Erythroblast (primary cell): ENCODE data around the gene APBB2.

Source experiments
- DNase-seq, 2 experiments: peaks; one replicate each; lab custom pipeline; 2025; lab: John Stamatoyannopoulos, UW
- GATA1 ChIP-seq: IDR thresholded peaks from 2 replicates; pipeline ENCODE4 v1.6.1; 2011; ENCODE audit warnings: low read depth, mild to moderate bottlenecking, control low read depth, low read length, moderate library complexity
- POLR2A ChIP-seq: IDR thresholded peaks from 2 replicates; pipeline ENCODE4 v1.6.1; 2011; ENCODE audit warnings: mild to moderate bottlenecking, low read length

The APBB2 gene

DNA sequence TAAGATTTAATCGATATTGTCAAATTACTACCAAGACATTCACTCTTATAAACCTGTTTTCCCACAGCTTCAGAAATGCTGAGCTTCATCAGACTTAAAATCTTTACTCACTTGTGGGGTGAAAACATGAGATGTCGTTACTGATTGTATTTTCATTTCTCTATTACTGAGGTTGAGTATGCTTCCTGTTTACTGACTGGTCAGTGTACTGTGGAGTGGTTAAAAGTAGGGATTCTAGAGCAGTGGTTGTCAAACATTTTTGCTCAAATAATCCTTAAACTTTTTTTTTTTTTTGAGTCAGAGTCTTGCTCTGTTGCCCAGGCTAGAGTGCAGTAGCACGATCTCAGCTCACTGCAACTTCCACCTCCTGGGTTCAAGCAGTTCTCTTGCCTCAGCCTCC is 414.3 kb downstream of the APBB2 start:
- TF ChIP-seq POLR2A (no peak), GATA1 (no peak)
- DNase-seq: no peak

DNA sequence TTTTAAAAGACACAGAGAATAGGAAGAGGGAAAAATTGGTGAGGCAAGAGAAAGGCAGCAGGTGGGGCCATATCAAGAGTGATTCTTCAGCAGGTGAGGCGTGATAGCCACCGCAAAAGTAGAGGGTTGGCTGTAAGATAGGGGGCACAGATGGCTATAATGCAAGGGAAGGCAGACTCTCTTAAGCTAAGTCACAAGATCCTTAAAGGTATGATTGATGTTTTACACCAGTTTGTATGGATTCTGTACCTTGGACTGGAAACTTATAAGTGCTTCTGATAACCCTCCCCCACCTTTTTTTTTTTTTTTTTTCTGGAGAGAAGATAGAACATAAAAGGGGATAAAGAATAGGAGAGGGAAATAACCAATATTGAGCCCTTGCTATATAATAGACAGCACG is 424.6 kb downstream of the APBB2 start:
- DNase-seq: no peak

DNA sequence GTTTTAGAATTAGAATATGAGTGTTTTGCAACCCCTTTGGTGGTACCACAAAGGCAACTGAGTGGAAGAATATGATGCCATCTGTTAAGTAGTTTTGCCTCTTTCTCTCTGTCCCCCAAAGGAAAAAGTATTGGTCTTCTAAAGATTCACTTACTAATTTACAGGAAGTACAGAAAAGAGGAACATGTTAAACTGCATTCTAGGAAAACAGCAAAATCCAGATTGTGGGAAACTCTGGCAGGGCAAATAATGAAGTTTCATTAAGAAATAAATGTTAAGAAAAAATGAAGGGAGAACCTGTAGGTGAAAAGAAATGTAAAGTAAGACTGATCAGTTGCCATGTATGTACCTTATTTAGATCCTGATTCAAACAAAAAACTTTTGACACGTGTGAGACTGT is 425.3 kb downstream of the APBB2 start:
- no peak for DNase-seq
- no peak for TF ChIP-seq GATA1
- no peak for TF ChIP-seq POLR2A

More for the DNA sequence above, 424.6 kb downstream of the APBB2 start:
- no peak for TF ChIP-seq POLR2A
- TF ChIP-seq GATA1: no peak

DNA sequence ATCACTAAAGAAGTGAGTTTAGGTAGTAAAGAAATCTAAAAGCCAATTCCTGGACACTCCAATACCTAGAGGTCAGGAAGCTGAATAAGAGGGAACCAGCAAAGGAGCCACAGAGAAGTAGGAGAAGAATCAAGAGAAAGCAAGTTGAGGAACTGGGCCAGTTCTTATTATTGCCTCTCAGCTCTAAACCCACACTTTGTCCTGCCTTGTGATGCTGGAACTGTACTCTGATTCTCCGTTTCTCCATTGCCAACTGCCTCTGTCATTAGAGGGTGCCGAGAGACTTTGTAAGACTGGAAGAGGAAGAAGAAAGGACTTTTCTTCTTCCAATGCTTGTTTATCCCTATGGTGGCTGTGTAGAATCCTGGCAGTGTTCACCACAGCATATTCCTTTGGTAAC is 426.0 kb downstream of the APBB2 start:
- no peak for DNase-seq
- TF ChIP-seq GATA1 (no peak), POLR2A (no peak)

DNA sequence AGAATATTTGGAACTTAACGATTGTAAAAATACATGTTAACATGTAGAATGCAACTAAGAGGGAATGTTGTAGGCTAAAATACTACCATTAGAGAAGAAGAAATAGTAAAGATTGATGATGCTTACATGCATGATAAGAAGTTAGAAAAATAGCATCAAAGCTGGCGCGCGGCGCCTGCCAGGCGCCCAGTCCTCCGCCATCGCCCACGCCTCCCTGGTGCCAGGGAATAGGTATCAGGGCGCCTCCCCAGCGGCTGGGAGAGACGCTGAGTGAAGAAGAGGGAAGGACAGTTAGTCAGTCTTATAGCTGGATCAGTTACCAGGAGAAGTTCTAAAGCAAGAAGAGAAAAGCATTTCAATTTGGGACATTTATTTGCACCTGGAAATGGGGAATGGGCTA is 428.6 kb downstream of the APBB2 start:
- no peak for TF ChIP-seq POLR2A
- no peak for TF ChIP-seq GATA1
- no peak for DNase-seq

DNA sequence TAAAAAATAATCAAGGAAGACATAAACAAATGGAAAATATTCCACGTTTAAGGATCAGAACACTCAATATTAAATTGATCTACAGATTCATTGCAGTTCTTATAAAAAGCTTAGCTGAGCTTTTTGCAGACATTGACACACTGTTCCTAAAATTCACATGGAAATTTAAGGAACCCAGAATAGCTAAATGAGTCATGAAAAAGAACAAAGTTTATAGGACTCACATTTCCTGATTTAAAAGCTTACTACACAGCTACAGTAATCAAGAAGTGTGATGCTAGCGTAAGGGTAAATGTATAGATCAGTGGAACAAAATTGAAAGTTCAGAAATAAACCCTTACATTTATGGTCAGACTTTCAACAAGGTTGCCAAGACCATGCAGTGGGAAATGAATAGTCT is 431.5 kb downstream of the APBB2 start:
- no peak for TF ChIP-seq POLR2A
- TF ChIP-seq GATA1: no peak
- DNase-seq: no peak

DNA sequence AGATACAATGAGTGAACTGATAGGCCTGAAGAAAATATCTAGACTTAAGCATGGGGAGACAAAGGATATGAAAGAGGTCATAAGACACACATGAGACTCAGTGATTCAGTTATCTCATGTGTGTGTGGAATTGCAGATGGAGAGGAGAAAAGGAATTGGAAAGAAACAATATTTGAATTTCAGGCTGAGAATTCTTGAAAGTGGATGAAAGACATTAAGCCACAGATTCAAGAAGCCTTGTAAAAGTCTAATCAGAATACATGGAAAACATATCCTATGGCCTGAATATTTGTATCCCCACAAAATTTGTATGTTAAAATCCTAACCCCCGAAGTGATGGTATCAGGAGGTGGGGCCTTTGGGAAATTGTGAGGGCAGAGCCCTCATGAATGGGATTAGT is 436.3 kb downstream of the APBB2 start:
- TF ChIP-seq POLR2A (no peak), GATA1 (no peak)
- DNase-seq: no peak

DNA sequence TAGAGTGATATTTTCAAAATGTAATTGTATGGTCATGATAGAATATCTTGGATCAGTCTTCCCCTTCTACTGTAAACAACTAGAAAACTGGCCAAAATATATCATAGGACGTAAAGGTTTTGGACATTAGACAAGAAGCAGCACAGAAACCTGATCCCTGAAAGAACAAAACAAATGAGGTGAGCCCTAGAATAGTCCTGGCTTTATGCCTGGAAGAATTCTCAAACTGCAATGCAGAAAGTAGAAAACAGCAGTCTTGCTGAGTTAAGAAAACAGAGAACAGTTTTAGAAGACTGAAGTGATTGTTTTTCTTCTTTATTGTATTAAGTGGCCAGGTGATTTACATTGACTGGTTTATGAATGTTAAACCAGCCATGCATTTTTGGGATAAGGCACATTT is 445.1 kb downstream of the APBB2 start:
- no peak for TF ChIP-seq GATA1
- TF ChIP-seq POLR2A: no peak
- no peak for DNase-seq

DNA sequence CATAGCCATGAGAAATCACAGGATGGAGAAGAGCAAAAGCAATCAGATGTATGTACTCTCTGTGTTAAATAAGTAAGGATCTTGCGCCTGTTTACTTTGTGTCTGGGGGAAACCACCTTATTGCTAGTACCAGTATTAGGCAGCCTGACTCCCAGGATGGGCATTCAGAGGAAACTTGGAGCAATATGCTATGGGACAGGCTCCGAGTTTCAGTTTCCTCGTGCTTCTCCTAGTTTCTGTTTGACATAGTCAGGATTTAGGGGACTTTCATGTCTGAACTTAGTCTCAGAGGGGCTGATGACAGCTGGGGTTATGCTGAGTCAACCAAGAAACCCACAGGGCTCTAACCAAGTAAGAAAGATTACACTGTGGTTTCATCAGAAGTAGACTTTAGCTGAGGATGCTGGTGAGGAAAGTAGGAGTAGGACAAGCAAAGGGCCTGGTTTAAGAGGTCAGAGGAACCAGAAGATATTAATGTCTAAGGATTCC is 451.1 kb downstream of the APBB2 start:
- DNase-seq: peak in 1 of 2 experiments; percentile 37
- TF ChIP-seq POLR2A (no peak), GATA1 (no peak)
